T-helper 1 cell (primary cell): ENCODE data around the gene GGCX.
"Not testable (repeated sequence)": the region's sequence is repeated elsewhere in the genome, so short reads cannot be mapped to it uniquely, and the experiment has no call there.

Experiments
- DNase-seq, 5 donors: peaks; one replicate each; pipeline ENCODE4 v3.0.0-alpha.2; 2012 to 2020
- total RNA-seq, 4 donors: gene quantifications; one replicate each; lab custom pipeline; 2026; lab: John Stamatoyannopoulos, UW

GGCX gene
- total RNA-seq, result 24.8 to 39.0 (median 30.9) reads per million in 4 donors

DNA sequence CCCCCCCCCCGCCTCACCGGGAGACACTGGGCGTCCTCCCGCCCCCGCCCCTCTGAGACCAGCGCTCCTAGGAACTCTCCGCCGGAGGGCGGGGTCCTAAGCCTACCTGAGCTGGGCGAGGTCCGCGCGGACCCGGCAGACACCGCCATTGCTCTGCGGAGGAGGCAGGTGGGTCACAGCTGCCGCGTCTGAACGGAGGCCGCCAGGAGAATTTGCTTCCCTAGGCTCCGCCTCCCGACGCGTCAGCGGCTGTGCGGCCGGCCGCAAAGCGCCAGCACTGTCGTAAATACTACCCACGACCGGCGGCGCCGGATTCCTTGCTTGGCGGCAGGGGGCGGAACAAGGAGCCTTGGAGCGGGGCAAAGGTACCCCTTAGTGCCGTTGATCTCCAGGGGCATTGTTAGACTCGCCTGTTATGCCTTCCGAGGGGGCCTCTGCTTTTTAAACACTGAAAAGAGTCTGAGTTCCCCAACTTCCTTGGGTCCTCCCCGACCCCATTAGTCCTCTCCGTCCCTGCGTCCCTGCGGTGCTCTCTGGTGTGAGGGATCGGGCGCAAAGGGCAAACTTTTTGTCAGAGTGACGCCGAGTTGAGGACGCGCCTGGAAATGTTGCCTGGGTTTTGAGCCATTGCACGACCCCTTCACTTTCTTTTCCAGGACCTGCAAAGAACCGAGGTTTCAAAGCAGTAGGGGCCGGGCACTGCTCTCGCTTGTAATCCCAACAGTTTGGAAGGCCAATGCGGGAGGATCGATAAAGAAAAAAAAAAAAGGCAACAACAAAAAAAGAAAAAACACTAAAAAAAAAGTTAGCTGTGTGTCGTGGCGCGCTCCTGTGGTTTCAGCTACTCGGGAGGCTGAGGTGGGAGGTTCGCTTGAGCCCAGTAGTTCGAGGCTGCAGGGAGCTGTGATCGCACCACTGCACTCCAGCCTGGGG is at the start of gene GGCX:
Gene GGCX, minus strand, starts transcription at position 214 of the 933 bp plus-strand sequence. Its CDS starts 65 bp downstream, at position 149.
- DNase-seq, result peak; percentile 85 to 95 (median 91)

DNA sequence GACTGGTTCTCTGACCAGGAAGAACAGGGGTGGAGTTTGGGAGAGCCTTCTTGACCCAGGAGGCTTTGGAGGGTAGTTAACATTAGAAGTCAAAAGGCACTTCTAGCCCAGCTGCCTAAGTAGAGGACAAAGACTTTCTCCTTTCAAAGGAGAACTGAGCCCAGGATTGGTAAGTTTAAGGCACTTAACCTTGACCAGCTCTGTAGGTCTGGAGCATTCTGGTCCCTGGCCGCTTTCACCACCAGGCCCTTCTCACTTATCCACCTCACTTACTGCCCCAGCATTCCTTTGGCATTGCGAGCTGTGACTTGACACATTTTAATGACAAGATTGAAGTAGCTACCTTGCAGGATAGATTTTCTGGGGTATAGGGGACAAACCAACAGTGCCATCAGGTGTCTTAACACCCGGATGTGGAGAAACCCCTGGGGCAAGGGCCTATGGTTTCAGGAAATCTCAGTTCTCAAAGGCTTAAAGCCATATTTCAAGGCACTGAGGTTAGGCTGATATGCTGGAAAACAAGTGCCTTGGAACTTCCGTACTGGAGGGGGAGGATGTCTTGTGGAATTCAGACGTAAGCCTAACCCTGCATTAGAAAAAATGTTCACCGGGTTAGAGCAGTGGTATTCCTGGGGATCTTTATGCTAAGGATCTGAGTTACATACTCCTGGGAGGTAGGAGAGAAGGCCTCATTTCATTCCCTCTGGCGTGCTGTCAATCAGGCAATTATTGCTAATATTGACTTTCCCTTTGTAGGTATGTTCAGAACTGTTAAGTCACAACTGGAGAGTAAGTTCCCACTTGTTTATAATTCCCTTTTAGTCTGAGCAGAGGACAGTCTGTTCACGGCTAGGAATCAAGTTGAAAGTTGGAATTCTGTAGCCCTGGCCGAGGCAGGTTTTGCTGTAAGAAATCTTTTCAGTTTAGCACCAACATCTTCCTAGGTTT is 46.2 kb upstream of the GGCX start:
- no peak for DNase-seq

DNA sequence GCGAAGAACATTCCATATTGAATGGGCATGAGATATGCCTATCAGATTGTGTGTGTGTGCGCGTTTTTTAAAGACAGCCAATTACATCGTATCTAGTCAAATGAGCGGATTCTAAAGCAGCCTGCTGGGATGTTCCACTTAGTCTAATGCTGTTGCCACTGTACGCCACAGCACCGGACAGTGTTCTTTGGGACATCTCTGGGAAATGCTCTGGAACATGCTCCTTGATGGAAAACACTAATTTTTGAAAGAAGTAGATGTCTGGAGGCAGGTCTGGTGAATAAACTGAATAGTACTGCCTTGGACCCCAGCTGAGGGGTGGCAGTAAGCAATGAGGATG is 44.8 kb upstream of the GGCX start:
- DNase-seq, result no peak

GRCh38 chr2:85605406-85606115 is 44.3 kb upstream of the GGCX start:
- DNase-seq, result no peak

- no peak for DNase-seq
Observed at GRCh38 chr2:85604568-85605339, 43.5 kb upstream of the GGCX start.

- DNase-seq, result not testable (repeated sequence)
Observed at GRCh38 chr2:85604133-85604444, 42.8 kb upstream of the GGCX start.

GRCh38 chr2:85602476-85603234 is 41.4 kb upstream of the GGCX start, which contains the start of gene TMEM150A:
Gene TMEM150A, minus strand, starts transcription at chr2:85602698. Its CDS starts 750 bp downstream, at chr2:85601948.
- peak; percentile 66 to 80 (median 74) for DNase-seq

GRCh38 chr2:85601771-85602475 is 40.6 kb upstream of the GGCX start:
- DNase-seq, result no peak

DNA sequence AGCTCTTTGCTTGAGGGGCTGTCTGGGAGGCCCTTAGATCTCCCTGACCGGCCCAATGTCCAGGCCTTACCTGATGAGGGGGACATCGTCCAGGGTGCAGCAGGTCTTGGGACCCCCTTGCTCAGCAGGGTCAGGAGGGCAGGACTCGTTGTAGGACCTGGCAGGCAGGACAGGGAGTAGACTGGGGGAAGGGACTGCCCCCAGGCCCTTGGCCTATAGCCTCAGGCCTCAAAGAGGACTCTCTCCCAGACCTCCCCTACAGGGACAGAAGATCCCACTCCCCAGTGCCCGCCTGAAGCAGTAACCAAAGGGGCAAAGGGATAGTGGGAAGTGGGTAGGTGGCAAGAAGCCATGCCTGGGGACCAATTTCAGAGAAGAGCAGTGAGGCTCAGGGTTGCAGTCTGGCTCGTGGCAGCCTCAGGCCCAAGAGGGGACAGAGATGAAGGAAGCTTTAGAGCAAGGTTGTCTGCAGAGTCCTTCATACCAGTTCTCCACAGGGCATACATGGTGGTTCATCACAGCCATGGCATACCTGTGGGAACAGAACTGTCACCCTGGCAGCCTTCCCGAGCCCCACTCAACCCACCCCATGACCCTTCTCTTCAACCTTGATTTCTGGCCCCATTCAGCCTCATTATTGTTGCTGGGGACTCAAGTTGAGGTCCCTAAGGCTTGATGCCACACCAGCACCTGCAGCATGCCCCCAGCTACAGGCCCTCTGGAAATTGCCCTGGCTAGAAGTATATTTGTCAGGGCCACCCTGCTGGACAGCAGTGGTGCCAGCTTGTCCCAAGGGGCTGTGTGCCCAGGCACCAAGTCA is 39.9 kb upstream of the GGCX start:
- DNase-seq, result no peak

DNA sequence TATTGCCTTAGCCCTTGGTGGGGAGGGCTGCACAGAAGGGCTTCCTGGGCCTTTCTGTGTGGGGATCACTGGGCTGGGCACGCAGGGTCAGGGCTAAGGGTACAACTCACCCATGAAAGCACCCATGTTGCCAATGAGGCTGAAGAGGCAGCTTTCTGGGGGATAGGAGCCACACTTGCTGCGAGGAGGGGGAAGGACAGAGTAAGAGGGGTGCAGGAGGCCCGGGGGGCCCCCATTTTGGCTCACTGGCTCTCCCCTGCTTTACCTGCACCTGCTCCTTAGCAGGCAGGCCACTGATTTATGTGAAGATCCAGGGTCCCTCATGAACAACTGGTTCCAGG is 38.9 kb upstream of the GGCX start:
- no peak for DNase-seq

DNA sequence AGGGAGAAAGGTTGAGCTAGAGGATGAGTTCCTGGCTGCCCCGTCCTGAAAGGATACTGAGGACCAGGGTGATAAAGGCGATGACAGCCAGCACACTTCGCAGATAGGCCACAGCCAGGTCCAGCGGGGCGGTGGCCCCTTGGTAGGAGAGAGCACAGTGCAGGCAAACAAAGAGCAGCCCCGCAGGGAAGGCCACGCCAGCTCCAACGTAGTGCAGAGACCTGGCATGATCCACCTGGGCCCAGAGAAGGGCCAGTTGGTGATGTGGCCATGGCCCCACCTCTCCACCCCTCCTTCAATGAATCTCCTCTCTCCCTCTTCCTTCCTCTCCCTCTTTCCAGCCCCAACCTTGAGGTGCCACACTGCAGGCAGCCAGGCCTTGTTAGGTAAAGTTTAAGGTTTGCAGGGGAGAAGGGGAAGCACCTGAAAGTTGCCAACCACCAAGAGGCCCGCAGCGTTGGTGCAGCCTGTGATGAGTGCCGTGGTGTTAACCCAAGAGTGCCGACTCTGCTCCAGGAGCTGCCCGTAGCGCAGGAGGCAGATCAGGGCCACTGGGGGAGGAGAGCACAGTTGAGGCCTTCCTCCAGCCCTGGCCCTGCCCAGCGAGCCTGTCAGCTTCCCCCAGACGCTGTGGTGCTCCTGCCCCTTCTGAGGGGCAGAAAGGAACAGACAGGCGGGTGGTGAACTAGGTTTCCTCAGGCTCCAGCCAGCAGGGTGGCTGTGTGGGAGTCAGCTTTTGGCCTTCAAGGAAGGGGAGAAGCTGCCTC is 38.4 kb upstream of the GGCX start:
- no peak for DNase-seq

DNA sequence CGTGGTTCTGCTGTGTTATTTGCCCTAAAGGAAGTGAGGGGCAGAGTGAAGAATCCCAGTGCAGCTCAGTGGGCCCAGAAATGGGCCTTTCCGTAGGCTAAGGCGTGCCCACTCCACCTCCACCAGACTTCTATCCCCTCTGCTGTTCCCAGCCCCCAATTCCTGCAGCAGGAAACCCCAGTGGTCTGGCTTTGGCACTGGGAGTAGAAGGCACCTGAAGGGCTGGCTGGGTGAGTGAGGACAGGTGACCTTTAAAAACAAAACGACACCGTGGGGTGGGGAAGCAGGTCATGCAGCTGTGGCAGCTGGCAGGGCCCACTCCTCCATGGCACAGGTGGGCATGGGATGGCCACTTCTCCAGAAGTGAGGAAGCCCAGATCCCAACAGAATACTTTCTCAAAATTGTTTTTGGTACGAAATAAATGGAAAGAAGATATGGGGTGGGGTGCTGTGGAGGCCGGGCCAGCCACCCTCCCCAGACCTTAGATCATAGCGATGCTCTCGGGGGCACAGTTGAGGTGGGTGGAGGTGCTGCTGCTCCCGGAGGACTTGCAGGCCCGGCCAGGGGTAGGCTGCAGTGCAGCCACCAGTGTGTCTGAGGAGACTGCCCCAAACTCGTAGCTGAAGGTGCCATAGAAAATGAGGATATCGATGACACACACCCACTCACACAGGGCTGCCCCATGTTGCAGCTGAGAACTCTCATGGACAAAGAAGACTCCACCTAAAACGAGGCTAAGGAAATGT is 37.5 kb upstream of the GGCX start:
- DNase-seq, result no peak

DNA sequence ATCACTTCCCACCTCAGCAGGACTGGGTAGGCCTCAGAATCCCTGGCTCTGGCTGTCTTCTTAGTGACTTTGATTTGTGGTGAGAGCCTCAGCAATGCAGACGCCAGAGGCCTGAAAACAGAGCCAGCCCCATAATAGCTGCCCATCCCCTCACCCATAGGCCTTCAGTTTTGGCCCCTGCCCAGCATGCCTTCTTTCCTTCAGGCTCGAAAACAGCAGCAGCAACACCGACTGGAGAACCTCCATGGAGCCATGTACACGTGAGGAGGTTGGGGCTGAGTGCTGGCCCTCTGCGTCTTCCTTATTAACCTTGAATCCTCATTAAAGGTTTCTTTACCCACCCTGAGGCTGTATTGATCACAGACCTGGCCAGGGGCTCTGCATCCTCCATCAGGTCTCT is 35.9 kb upstream of the GGCX start:
- no peak for DNase-seq

GRCh38 chr2:85596486-85597143 is 35.3 kb upstream of the GGCX start:
- no peak for DNase-seq

DNA sequence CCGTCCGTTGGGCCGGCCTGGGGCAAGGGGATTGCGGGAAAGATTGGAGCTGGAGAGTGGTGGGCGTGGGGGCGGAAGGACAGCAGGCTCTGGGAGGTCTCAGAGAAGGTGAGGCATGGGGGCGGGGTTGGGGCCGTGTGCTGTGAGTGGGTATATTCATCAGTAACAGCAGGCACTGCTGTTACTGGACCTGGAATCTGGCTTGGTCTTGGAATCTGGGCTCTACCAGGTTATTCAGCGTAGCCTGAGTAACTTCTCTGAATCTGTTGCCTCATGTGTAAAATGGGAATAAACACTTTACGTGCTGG is 34.7 kb upstream of the GGCX start:
- no peak for DNase-seq

DNA sequence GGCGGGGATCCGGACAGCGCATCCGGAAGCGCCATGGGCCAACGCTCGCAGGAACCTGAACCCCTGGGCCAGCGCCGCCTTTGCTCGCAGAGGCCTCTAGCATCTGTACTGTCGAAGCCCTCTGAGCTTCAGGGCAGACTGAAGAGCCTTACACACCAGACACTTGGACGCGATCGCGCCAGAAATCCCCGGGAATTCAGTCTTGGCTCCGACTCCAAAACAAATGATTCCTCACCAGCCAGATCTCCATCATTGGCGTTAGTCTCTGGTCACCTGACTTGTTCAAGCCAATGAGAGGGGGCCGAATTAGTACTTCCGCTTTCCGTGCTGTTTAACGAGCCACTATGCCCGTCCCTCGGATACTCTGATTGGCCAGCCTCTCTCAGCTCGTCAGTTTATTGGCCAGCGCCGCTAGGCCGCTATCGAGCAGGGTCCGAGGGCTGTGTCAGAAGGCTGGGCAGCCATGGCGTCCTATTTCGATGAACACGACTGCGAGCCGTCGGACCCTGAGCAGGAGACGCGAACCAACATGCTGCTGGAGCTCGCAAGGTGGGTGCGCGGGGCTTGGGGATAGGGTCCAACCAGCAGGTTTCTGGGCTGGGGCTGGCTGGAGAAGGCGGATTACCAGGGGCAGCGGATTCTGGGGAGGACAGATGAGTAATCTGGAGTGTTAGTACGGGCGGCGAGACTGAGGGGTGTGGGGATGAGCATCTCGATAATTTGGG is 34.2 kb upstream of the GGCX start, which contains the start of gene RNF181:
Gene RNF181, plus strand, starts transcription at position 445 of the 725 bp plus-strand sequence. Its CDS starts 19 bp downstream, at position 464.
- DNase-seq, result peak; percentile 77 to 94 (median 89)
